NOMO-1 (cell line): ENCODE results near the gene FBXO33.
A peak's percentile ranks its signal among the peaks of the same experiment; 100 is the strongest.

ENCODE experiments used
- DNase-seq, 2 experiments: peaks; one replicate each; lab custom pipeline; 2025; ENCODE audit not compliant: unreplicated experiment in 2 of 2; lab: John Stamatoyannopoulos, UW

FBXO33 gene

DNA sequence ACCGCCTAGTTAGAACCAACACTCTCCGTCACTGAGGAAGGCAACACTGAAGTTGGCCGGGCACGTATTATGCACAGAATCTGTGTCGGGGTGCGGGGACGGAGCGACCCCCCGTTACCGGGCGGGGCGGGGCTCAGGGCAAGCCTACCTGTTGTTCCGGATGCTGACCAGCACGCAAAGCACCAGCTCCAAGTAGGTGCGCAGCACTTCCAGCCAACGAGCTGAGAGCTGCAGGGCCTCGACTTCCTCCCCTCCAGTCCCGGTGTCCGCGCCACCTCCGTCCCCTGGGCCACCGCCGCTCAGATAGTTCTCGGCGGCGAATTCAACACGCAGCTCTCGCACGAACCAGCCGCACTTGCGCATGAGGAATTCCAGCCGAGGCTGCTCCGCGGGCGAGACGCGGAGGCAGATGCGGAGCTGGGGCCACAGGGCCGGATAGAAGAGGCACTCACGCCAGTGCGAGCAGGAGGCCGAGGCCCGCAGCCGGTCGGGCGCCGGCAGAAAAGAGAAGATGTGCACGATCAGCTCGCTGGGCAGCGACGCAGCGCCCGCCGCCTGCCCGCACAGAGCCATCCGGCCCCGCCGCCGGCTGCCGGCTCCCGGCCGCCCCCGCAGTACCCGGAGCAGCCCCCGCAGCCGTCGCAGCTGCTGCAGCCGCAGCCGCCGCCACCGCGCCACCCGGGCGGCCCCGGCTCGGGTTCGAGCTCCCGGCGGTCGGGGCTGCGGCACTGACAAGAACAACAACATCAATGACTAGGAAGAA is 636 bp downstream of the FBXO33 start:
- DNase-seq = peak in 1 of 2 experiments; percentile 45

DNA sequence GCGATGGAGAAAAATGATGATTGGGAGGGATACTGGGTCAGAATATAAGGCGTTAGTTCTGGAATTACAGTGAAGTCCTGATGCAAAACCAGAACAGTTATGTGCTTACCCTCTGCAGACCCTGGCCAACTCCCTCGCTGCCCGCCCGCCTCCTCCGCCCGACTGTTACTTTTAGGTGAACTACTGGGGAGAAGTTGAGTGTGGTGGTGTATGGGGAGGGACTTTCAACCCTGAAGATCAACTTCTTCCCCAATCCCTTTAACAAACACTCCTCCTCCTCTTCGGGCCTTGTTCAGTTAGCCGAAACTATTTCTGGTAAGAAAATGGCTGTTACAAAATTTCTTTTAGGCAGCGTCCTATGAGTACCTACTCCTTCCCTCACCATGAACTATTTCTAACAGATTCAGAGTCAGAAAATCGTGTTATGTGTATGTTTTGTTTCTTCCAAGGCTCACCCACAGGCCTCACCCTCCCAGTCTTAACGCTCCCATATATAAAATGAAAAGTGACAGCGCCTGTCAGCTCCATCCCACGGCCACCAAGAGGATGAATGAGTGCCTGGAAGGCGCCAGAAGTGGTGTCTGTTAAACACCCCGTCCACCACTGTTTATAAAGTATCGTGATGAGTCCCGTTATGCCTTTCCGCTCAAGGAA is 1.3 kb downstream of the FBXO33 start:
- DNase-seq = peak; percentile 27 to 39

DNA sequence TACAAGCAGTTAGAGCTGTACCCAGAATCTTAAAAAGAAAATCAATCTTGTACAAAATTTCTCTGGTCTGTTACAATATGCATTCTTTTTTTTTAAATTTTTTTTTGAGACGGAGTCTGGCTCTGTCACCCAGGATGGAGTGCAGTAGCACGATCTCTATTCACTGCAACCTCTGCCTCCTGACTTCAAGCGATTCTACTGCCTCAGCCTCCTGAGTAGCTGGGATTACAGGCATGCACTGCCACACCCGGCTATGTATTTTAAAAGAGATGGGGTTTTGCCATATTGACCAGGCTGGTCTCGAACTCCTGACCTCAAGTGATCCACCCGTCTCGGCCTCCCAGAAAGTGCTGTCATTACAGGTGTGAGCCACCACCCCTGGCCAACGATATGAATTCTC is 4.1 kb downstream of the FBXO33 start:
- DNase-seq = no peak

DNA sequence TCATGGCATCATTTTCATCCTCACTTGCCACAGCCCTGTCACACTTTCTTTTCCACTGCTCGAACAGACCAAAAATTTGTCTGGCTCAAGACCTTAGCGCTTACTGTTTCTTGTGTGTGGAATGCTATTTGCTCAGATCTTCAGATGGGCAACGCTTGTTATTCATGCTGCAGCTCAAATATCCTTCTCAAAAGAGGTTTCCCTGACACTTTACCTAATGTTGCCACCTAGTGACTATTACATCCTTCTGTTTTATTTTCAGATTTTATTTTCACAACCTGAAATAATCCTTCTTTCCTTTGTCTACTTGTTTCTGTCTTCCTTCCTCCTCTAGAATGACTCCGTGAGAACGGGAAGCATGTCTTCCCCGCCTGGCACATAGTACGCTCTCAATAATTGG is 5.6 kb downstream of the FBXO33 start:
- DNase-seq = peak in 1 of 2 experiments; percentile 17

DNA sequence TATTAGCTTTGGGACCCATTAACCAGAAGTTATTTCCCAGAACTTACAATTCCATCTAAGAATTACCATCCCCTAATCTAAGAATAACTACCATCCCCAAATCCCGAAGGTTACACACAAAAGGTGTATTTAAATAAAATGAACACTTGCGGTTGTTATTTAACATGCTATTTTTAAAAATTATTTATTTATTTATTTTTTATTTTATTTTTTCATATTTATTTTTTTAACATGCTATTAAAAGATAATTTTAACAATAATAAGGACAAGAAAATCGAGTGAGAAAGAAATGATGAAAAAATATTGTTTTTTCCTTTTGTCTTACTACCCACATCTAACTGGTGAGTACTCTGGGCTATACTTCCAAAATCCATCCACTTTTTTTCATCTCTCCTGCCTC is 6.3 kb downstream of the FBXO33 start:
- no peak for DNase-seq

DNA sequence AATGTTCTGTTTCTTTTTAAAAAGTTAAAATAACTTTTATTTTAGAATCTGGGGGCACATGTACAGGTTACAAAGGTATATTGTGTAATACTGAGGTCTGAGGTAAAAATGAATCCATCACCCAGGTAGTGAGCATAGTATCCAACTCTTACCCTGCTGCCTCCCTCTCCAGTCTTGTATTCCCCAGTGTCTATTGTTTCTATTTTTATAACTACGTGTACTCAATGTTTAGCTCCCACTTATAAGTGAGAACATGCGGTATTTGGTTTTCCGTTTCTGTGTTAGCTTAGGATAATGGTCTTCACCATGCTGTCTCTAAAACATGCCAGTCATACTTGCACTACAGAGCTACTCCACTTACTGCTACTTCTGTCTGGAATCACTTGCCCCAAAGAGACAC is 8.4 kb downstream of the FBXO33 start:
- DNase-seq = no peak

DNA sequence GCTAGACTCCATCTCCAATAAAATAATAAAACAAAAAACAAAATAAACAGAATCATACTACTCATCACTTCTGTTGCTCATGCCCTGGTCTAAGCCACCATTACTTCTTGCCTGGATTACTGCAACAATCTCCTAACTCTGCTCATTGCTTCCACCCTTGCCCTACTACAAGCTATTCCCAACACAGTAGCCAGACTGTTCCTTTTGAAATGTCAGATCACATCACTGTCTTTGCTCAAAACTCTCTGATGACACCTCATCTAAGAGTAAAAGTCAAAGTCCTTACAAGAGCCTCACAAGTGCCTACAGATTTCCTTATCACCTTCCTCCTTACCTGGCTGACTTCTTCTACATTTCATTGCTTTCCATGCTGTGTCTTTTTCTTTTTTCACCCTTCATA is 10.0 kb downstream of the FBXO33 start:
- no peak for DNase-seq

DNA sequence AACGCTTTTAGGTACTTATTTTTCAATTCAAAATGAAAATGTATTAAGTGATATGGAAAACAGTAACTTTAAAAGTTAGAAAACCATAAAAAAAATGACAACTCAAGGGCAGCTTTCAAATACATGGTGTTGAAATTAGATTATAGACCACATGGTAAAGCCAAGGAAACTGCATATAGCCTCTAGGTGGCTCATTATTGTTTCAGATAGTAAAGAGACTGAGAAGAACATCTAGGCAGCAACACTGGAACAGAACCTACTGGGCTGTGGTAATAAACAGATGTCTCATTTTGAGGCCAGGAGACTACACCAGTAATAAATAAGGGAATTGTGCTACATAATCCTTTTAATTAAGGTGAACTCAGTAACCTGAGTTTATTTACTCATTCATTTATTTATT is 13.0 kb downstream of the FBXO33 start:
- no peak for DNase-seq

DNA sequence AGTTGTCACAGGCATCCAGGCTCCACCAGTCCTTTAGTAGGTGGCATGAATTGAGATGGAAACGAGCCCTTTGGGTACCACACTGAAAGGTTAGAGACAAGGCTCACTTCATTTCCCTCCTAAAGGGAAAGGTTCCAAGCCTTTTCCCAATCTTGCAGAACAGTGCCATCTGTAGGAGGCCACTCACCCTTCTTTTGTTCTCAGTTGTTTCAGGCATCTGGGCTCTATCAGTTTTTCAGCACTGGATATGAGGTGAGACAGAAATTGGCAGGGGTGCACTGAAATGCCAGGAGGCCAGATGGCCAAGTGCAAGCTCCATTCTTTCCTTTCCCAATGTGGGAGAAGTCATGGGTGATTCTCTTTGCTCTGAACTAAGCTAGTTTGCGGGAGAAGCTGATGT is 15.2 kb downstream of the FBXO33 start:
- no peak for DNase-seq

DNA sequence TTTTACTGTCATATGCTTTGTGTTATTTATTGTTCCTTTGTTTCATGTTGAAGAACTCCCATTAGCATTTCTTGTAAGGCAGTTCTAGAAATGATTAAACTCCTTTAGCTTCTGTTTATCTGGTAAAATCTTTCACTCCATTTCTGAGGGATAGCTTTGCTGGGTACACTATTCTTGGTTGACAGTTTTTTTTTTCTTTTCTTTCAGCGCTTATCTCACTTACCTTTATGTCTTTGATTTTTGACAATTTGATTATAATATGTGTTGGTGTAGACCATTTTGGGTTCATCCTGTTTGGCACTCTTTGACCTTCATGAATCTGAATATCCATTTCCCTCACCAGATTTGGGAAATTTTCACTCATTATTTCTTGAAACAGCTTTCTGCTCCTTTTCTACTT is 16.2 kb downstream of the FBXO33 start:
- DNase-seq = no peak

DNA sequence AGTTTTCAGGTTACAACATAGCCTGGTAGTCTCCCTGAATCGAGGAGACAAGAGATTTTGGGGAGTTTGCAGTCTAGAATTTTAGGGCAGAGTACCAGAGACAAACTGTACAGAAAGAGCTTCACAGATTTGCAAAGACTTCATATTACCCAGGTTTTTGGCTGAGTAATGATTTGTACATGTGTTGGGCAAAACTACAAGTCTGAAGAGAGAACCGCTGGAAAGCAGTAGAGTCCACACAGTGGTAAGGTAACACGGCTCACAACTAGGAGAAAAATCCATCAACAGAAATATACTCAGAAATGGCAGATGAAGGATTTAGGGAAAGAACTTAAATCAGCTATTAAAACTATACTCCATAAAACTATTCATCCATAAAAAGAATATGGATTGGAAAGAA is 25.7 kb downstream of the FBXO33 start:
- no peak for DNase-seq

DNA sequence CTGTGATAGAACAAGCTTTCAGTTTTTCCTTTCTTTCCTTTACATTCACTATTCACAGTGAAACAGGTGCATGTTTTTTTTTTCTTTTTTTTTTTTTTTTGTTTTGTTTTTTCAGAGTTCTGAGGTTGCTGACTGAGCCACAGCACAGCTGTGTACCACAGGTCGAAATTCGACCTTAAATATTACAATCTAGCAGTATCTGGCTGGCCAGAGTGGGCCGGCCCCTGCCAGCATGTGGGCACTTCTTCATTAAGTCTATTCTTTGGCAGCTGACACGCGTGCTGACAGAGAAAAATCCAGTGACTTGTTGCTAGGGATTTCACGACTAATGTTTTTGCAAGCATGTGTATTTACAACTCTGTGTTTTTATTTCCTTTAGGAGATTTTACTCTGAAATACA is 33.9 kb downstream of the FBXO33 start:
- DNase-seq = no peak

DNA sequence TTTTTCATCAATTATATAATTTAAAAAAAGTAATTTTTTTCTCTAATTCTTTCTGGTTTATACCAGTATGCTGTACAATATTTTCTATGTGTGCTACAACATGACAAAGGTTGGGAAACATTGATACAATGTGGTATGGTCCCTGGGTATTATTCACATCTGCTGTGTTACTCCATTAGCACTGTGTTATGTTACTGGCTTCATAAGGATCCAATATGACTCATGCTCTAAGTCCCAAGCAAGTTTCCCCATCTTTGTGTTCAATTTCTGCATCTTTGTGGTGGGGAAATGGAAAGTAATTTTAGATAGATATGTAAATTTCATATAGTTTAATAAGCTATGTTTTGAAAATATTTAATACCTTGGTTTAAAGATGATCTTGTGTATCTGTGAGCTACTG is 35.8 kb downstream of the FBXO33 start:
- DNase-seq = no peak

DNA sequence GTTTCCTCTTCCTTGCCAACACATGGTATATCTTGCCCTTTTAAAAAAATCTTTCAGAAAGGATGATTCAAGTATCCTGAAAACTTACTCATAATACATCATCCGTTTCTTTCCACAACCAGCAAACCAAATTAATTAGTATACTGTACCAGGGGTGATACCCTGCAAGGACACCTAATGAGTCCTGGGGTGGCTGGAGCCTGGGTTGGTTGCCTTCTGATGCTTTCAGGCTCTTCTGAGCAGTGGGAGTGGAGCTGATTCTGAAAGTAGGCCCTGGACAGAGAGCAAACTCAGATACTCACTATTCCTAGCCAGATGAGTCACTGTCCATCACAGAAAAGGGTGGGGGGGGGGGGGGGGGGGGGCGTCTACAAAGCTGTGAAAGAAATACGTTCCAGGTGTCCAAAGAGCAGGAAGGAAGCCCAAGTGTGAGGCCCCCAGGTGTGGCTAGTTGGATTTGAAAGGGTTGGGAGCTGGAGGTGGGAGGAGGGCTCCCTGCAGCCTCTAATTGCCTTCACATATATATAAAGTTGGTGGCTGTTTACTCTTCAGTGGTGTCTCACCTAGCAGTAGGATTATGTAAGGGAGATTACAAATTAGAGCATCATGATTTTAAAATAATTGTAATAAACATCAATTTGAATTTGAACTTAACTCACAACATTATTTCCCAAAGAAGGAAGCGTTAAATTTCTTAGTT is 36.5 kb downstream of the FBXO33 start:
- DNase-seq = no peak

DNA sequence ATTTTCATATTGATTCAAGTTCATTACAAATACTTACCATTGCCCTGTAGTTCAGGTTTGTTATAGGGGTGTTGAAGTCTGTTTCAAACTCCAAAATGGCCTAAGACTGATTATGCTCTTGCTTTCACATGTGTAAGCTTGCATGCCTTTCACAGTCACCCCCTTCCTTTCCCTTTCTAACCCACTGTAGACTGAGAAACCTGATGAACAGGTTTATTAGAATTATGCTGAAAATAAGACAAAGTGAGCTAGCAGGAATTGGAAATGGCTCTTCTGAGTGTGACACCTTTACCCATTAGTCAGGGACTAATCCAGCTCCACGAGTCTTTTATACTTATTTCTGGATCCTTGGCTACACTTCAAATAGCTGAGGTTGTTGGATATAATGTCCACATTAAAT is 38.9 kb downstream of the FBXO33 start:
- DNase-seq = no peak

DNA sequence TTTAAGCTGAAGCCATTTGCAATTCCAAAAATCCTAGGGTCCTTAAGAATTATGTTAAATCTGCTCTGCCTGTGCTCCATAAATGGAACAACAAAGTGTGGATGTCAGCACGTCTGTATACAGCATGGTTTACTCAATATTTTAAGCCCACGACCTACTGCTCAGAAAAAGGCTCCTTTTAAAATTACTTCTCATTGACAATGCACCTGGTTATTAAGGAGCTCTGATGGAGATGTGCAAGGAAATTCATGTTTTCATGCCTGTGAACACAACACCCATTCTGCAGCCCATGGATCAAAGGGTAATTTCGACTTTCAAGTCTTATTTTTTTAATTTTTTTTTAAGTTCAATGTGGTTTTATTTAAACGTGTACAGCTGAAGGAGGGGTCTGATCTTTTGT is 48.1 kb downstream of the FBXO33 start:
- no peak for DNase-seq

DNA sequence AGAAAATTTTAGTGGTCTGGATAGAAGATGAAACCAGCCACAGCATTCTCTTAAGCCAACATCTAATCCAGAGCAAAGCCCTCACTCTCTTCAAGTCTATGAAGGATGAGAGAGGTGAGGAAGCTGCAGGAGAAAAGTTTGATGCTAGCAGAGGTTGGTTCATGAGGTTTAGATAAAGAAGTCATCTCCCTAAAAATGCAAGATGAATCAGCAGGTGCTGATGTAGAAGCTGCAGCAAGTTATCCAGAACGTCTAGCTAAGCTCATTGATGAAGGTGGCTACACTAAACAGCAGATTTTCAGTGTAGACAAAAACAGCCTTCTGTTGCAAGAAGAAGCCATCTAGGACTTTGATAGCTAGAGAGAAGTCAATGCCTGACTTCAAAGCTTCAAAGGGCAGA is 48.5 kb downstream of the FBXO33 start:
- no peak for DNase-seq

DNA sequence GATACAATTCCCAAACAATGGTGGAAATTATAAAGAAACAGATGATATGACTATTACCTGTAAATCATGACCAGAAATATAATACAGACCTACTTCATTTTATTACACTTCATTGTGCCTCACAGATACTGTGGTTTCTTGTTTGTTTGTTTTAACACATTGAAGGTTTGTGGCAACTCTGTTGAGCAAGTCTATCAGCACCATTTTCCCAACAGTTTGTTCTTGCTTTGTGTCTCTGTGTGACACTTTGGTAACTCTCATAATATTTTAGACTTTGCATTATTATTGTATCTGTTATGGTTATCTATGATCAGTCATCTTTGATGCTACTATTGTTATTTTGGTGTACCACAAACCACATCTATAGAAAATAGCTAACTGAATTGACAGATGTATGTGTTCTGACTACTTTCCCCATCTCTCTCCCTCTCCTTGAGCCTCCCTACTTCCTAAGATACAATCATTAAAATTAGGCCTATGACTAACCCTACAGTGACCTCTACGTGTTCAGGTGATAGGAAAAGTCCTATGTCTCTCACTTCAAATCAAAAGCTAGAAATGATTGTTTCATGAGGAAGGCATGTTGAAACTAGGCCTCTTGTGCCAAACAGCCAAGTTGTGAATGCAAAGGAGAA is 49.1 kb downstream of the FBXO33 start:
- no peak for DNase-seq

DNA sequence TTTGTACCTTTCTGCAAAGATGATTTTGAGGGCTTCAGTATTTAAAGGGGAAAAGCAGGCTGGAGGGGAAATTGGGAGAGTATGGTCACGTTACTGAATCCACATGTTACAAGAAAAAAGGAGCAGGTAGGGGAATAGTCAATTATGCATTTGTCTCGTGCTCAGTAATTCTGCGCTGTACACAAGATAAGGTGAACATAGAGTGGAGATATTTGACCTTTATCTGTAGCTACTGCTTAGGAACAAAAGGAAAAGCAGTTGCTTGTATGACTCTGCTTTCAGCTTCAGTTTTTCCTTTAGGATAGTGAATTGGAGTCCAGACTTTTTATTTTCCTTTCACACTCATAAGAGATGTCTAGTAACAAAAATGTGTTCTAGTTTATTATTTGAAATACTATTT is 49.8 kb downstream of the FBXO33 start:
- no peak for DNase-seq

DNA sequence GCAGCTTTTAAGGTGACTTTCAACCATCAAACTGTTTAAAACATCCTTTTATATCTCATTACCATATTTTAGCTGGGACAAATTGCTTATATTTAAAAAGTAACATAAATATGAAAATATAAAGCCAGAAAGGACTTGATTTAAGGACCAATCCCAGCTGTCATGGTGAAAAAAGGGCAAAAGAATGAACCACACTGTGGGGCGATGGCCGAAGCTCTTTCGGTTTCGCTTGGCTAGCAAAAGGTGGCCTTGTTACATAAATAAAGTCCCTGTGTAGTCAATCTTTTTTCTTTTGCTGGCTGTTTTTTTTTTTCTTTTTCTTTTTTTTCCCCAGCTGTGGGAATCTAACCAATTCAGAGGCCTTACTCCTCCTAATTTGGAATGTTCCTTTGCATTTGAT is 50.9 kb downstream of the FBXO33 start:
- no peak for DNase-seq

DNA sequence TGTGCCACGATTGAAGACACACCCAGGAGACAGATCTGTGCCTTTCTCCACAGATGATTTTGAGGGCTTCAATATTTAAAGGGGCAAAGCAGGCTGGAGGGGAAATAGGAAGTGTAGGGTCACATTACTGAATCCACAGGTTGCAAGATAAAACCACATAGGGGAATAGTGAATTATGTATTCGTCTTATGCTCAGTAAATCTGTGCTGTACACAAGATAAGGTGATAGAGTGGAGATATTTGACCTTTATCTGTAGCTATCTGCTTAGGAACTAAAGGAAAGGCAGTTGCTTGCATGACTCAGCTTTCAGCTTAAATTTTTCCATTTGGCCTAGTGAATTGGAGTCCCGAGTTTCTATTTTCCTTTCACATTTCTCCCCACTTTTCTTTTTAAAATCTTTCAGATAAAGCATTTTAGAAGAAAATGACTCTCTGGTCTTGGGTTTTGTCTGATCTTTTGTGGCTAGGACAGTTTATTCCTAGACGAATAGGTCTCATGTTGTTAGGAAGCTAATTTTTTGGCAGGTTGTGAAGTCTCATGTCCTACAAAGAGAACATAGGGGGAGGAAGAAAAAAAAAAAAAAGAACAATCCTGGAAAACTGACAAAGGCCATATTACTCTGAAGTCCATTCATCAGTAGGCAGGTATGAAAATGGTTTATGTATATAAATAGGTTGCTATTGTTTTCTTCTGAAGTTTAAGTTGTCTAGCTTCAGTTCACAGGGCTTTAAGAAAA is 55.4 kb downstream of the FBXO33 start:
- no peak for DNase-seq
